GM21360 (cell line): ENCODE data around the gene RASGRP3.

Source experiments
- ATAC-seq: cut with Tn5 transposase; IDR thresholded peaks from one replicate; pipeline ENCODE4 v1.9.1; 2021; ENCODE audit warnings: mild to moderate bottlenecking, moderate library complexity; ENCODE audit not compliant: unreplicated experiment

Gene RASGRP3

DNA sequence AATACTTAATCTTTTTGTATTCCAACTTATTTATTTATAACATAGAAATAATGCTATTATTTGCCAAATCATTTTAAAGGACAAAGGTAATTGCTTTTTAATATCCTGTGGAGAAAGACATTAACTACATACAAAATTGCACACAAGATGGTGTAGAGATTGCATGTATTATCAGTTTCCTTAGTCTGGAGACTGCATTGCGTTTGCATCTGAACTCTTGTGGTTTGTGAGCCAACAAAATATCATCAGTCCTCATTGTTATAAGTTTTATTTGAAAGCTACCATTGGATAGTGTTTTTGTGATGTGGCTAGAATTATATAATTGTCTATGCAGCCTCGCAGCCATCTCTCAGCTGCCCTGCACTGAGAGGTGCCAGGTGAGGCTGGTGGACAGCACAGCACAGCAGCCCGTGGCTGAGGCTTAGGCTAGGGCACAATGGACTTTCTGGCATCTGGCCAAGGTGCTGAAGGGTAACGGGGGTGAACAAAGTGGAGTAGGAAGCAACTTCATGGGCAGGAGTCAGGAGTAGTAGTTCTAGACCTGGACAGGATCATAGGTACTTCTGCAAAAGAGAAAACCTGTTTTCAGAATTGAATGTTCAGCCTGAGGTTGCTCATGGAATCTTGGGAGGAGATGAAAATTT, 15.1 kb downstream of the RASGRP3 start:
- ATAC-seq: no peak

DNA sequence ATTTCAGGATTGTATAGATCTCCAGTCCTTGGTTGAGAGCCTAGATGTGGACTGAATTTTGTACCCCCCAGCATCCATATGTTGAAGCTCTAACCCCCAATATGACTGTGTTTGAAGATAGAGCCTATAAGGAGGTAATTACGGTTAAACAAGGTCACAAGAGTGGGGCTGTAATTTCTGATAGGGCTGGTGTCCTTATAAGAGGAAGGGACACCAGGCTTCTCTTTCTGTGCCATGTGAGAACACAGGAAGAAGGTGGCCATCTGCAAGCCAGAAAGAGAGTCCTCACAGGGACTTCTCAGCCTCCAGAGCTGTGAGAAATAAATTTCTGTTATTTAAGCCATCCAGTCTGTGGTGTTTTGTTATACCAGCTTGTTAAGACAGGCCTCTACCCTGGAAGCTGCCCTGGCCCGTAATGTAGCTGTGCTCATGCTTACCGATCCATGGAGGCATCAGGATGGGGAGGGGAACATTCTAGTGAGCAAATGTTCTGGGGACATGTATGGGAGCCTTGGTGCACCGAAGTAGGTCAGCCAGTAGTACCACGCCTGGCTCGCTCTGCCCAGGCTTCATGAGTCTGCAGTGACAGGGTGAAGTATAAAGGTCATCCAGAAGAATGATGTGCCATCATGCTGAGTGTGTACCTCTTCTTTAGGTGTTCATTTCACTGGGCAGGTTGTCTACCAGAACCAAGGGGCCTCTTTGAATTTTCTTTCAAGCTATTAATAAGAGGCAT, 16.1 kb downstream of the RASGRP3 start:
- no peak for ATAC-seq

DNA sequence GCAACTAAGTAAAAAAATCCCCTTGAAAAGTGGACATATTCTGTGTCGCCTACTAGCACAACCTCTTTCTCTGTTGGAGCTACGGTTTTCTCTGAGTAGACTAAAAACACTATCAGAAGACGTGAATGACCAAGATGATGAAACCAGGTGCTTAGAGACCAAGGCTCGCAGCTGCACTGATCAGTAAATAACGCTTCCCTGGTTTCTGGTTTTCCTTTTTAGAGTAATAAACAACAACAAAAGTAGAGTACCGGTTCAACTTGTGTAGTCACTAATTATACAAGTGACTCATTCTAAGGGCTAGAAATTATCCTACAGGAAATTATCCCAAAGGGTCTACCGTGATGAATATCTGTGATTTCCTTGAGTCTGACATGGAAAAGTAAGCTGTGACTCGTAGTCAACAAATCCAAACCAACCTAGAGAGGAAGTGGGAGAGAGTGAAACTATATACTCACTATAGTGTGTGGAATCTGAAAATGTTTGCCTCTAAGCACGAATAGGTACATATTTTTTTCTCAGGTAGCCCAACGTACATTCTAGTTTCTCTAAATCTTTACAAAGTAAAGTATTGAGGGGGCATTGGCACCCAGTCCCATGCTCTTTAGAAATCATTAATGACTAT, 17.8 kb downstream of the RASGRP3 start:
- ATAC-seq: peak; percentile 52

DNA sequence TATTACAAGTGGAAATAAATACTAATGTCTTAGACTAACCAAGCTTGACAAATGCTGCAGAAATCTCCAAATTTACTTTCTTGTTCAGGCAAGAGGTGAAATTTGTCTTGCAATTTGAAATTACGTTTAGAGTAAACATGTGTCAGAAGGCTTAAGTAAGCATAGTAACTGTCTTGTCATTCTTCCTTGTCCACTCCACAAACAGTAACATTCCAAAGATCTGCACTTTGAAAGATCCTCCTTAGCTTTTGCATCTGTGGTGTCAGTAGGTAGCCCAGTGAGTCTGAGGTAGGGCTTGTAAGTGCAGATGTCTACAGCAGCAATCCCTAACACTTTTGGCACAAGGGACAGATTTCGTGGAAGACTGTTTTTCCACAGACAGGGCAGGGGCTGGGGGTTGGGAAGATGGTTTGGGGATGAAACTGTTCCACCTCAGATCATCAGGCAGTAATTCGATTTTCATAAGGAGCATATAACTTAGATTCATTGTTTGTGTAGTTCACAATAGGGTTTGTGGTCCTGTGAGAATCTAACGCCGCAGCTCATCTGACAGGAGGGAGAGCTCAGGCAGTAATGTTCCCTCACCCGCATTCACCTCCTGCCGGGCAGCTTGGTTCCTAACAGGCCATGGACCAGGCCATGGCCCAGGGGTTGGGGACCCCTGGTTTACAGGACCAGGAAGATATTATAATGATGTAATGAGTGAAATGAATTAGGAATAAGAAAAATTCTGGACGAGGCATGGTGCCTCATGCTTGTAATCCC, 18.6 kb downstream of the RASGRP3 start:
- no peak for ATAC-seq

DNA sequence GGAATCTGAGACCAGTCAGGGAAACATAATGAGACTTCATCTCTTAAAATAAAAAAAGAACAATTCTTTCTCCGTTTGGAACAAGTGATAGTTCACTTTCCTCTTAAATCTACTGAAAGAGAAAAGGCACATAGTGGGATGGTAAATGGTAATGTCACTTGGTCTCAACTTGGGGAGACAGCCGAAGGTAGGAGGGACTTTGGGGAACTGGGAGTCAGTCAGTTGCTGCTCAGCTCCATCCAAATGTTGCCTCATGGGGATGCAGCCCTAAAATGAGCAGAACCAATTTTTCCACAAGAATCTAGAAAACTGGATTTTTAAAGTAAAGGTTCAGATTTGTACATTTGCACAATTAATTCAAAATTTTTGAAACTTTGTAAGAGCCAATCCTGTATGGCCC, 19.2 kb downstream of the RASGRP3 start:
- ATAC-seq: no peak

DNA sequence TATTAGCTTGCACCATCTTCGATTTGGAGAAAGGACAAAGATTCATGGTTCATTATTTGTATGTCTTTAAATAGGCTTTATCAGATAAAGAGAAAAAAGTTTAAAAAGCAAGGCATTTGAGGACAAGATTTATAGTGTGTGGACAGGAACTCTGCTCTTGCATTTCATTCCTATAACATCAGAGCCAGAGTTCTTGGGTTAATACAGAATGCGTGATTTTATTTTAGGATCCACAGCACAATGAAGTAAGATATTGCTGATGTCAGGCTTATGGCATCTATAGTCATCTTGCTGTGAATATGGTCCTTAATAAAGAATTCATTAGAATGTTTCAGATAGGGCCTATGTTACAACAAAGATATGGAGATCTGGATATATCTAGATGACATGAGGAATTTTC, 19.7 kb downstream of the RASGRP3 start:
- ATAC-seq: no peak

DNA sequence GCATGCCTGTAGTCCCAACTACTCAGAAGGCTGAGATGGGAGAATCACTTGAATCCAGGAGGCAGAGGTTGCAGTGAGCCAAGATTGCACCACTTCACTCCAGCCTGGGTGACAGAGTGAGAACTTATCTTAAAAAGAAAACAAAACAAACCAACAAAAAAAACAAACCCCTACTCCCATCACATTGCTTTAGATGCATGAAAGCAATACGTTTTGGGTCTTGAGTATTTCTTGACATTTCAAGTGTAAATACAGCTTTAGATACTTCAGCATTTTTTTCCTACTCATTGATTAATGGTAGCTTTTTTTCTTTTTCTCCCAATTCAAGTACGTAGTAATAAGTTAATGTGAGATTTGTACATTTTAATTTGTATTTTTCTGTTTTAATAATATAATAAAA, 20.3 kb downstream of the RASGRP3 start:
- ATAC-seq: no peak

DNA sequence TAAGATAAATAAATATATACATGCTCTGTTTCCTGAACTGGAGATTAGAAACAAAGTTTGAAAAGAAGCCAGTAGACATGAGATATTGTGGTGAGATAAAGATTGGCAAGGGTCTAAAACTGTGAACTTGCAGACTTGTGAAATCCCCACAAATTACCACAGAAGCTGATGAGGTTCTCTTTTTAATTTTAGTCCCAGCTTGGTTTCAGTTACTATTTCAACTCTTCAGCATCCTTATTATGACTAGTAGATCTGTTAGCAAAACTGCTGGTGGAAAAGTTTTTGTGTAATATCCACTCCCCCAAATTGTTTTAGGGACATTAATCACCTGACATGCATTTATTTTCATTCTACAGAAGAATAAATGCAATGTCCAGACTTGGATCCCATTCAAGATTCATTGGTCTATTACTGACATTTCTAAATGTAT, 20.8 kb downstream of the RASGRP3 start:
- peak; percentile 48 for ATAC-seq

DNA sequence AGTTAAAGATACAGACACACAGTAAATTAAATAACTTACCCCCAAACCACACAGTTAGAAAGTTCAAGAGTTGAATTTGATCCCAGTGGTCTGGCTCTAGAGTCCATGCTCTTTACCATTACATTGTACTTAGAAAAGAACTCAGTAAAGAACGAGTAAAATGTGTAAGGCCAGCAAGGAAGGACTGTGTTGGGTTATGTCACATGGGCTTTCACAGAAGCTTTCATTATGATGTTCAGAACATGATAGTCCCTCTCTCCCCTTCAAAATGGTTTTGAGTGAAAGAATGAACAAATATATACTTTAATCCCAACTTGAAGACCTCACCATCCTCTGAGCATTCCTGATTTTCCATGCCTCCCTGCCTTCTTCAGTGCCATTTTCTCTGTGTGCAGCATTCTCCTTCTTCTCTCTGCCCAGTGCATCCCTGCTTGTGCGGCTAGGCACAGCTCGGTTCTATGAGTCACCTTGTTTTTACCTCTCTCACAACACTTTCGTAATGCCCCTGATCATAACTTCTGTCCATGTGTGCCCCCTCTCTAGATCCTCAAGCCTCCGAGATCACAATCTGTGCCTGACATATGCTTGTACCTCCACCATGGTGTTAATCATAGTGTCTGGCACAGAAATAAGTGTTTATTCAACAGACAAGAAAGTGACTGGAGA, 22.0 kb downstream of the RASGRP3 start:
- no peak for ATAC-seq

DNA sequence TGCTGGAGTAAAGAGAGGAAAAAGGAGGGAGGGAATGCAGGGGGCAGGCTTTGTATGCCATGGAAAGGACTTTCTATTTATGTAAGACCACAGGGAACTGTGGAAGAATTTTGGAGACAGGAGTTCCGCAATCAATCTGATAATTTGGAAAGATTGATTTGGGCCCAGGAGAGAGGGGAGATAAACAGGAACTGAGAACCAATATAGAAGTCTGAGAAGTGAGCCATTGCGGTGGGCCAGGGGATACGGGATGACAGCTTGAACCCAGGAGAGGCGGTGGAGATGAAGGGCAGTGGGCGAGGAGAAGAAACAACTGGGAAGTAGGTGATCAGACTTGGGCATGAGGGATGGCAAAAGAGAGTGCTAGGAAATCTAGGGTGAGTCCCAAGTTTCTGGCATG, 23.7 kb downstream of the RASGRP3 start:
- ATAC-seq: no peak

DNA sequence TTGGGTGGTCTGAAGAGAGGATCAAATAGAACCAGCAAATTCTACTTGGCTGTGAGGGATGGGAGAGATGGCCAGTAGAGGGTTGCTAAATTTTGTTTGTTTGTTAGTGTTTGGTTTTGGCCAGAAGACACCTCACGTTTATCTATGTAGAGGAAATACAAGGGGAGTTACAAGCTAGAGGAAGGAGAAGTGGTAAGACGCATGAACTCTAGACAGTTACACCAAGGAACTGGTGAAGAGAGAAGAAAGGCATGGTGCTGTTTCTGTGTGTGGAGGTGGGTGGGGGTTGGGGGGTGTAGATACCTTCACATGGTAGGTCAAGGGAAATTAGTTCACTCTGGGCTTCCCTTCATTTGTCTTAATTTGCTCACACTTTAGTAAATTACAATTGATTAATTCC, 25.6 kb downstream of the RASGRP3 start:
- no peak for ATAC-seq

DNA sequence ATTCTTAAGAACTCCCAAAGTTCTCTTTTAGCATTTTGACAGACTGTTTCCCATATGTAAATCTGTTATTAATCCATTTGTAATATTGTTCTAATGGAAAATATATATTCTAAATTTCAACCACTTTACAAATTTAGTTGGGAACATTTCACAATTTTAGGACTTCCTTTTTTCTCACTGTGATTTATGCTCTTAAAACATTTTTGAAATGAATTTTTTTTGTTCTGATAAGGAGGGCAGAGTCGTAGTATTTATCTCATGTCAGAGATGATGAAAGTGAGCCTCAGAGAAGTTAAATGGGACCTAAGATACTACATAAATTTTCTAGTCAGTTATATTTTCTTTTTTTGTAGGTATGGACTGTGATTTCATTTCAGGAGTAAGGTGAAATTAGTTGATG, 26.6 kb downstream of the RASGRP3 start:
- ATAC-seq: no peak

DNA sequence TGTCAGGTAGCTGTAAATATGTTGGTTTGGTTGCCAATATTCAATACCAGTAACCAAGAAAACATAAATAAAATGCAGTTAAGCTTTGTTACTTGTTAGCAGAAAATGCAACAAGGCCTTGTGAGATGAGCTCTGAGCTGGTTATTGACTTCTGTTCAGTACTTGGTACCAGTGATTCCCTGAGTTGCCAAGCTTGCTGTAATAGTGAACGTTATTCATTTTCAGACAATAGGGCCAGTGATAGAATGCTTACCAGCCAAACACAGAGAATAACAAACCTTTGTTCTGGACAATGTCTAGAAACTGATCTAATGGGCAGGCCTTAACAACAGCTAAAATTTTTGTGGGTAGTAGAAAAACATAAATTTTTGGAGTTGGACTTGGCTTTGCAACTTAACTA, 29.5 kb downstream of the RASGRP3 start:
- ATAC-seq: no peak

DNA sequence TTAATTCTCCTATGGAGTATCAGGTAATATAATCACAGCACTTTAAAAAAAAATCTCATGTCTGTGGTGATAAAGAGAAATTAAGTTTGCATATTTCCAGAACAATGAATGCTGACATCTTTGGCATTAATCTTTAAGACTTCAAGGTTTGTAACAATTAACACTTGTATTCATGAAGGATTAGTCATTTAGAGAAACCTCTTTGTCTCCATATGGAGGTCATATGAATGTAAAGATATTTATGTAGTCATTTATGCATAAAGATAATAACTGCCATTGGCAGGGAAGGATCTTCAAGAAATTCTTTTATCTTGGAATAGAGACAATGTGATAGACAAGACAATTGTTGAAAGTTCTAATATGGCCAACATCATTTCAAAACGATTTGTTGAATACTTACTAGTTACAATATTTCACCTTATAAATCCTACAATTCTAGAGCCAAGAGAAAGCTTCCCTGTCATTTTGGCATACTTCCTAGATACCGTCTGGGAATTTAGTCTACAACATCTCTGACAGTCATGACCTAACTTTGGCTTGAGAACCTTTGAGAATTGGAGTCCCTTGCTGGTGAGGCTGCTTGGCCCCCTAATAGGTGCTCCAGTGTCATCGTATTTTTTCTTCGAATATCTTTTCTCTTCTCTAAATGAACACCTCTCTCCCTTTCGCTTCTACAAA, 33.6 kb downstream of the RASGRP3 start:
- ATAC-seq: no peak

DNA sequence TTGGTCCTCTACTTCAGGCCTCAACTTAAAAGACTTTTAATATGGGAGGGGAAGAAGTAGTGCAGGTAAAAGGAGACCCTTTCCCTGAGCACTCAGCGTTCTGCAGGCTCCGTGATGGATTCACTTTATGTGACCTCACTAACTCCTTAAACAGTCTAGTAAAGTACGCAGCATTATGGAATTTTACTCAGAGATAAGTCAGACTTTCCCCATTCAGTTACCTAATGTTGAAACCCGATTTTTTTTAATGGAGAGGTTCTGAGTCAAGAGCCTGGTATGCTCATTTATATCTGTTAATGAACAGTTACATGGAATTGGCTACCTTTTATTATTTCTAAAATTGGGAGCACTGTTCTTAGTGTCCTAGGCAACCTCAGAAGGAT, 34.1 kb downstream of the RASGRP3 start:
- ATAC-seq: no peak

DNA sequence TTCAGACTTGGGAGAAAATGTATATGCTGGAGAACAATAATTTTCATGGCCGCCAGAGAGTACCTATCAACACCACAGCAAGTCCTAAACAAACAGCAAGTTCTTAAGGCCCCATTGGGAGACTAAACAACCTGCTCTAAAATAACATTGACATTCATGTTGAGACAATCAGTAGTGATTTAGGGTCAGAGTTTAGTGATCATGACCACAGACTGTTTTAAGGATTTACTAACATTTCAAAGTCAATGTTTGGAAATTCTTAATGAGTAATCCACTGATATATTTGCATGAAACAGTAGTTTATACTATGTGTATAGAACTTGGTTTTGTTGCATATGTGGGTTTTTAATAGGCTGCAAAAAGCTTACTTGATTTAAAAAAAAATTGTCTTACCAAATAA, 34.7 kb downstream of the RASGRP3 start:
- no peak for ATAC-seq

DNA sequence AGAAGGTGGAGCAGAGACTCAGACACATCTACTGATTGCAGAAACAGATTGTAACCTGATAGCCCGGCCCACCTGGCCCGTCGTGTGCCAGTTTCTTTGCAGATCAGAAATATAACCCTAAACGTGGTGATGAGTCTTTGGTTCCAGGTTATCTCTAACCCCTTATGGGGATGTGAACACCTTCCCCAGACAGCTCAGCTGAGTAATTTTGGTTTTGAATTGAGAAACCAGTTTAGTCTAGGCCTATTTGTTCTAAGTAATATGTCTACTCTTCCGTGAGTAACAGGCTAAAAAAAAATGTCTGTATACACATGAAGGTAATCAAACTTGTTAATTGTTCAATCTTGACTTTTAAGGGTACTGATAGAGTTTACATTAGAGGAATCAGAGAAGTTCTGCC, 35.7 kb downstream of the RASGRP3 start:
- ATAC-seq: no peak

DNA sequence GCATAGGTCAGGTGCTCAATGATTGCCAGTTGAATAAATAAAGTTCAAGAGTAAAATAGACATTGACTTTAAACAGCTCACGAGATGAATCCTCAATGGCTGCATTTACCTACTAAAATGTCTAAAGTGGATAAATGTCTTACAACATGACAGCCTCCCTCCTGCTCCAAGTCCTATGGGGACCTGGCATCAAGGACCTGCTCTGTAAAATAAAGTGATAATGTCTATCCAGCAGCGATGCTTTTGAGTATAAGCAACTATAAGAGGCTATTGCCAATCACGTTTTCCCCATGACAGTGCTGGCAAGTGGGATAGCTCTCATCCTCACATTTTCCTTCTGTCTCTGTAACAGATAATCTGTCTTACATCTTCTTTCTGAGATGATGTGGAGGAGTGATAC, 37.0 kb downstream of the RASGRP3 start:
- no peak for ATAC-seq

DNA sequence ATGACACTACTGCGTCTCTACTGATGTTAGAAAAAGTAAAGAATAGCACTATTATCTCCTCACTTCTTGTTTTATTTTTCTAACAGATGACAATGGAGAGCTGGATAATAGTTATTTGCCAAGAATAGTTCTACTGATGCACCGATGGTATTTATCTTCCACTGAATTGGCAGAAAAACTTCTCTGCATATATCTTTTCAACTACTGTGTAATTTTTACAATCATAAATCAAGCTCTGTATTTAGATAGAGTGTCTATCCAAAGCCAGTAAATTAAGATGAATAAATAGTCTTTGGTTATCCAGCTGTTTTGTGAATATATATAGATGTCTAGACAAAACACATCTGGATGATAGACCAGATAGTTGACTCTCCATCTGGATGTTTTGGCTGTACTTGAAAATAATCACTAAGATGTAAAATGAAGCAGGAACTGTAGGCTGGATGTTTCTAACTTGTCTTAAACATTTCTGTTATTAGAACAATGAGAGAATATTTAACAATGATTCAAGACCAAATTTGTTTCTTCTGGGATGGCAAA, 40.1 kb downstream of the RASGRP3 start:
- no peak for ATAC-seq

DNA sequence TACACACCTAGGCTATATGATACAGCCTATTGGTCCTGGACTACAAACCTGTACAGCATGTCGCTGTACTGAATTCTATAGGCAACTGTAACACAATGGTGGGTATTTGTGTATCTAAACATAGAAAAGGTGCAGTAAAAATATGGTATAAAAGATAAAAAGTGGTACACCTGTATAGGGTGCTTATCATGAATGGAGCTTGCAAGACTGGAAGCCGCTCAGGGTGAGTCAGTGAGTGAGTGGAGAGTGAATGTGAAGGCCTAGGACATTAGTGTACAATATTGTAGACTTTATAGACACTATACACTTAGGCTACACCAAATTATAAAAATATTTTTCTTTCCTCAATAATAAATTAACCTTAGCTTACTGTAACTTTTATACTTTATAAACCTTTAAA, 41.8 kb downstream of the RASGRP3 start:
- ATAC-seq: no peak
